GM13977 (cell line): Measurements from ENCODE around the gene XPO5.

Experiments used
- DNase-seq: peaks from one replicate; pipeline ENCODE4 v3.0.0; 2012; ENCODE audit warnings: low spot score
- in situ Hi-C: fragments of 300-500 bp; cut with MboI; formaldehyde crosslinking; loops from one replicate; pipeline ENCODE4 v1.12.0; 2022; ENCODE audit warnings: low sequenced_read_pairs, low pct_unique_long_range_greater_than_20kb, mixed read lengths, inconsistent platforms; ENCODE audit not compliant: unreplicated experiment
- TF ChIP-seq, protein P1 (sequence below): IDR thresholded peaks from 2 replicates; pipeline ENCODE4 v1.5.1; 2012; ENCODE audit warnings: mild to moderate bottlenecking, control low read depth; ENCODE audit not compliant: insufficient read depth; ENCODE audit errors: extremely low read depth, missing control alignments

The XPO5 gene

DNA sequence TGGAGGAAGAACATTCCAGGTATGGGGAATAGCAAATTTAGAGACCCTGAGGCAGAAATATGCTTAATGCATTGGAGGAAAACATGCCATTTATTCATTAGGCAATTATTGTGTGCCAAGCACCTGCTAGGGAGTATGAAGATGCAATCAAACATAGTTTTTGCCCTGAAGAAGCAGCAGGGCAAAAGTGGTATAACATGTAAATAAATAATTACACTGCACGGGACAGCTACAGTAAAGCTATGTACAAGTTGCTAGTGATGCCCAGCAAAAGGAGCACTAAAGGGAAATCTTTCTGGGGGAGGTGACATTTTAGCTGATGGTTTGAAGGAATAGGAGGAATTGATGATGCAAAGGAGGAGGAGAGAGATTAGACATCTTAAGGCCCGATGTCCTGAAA, 99.1 kb downstream of the XPO5 start:
- TF ChIP-seq, protein P1, sequence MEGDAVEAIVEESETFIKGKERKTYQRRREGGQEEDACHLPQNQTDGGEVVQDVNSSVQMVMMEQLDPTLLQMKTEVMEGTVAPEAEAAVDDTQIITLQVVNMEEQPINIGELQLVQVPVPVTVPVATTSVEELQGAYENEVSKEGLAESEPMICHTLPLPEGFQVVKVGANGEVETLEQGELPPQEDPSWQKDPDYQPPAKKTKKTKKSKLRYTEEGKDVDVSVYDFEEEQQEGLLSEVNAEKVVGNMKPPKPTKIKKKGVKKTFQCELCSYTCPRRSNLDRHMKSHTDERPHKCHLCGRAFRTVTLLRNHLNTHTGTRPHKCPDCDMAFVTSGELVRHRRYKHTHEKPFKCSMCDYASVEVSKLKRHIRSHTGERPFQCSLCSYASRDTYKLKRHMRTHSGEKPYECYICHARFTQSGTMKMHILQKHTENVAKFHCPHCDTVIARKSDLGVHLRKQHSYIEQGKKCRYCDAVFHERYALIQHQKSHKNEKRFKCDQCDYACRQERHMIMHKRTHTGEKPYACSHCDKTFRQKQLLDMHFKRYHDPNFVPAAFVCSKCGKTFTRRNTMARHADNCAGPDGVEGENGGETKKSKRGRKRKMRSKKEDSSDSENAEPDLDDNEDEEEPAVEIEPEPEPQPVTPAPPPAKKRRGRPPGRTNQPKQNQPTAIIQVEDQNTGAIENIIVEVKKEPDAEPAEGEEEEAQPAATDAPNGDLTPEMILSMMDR = no peak
- DNase-seq = no peak
- in situ Hi-C loops = no loop called here

DNA sequence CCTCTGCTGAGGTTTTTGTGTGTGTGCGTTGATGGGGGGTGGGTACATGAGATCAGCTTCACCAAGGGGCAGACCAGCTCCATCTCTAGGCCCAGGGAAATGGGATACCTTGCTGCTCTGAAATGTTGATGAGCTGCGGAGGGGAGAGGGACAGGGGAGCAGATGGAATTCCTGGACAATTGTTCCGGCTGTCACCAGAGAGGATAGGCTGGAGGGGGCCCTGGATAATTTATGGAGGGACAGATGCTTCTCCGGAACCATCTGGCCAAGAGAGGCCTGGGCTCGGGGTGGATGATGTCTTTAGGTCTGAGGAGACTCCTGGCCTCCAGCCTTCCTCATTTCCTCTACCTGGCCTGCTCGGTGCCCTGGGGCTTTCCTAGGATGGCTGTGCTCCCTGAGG, 100.3 kb downstream of the XPO5 start:
- in situ Hi-C loops = no loop called here
- TF ChIP-seq, protein P1 = no peak
- DNase-seq = no peak

DNA sequence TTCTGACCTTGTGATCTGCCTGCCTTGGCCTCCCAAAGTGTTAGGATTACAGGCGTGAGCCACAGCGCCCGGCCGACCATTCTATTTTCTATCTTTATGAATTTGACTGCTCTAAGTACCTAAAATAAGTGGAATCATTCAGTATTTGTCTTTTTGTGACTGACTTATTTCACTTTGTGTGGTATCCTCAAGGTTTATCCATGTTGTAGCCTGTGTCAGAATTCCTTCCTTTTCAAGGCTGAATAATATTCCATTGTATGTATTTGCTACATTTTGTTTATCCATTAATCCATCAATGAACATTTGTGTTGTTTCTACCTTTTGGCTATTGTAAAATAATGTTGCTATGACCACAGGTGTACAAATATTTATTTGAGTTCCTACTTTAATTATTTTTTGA, 103.3 kb downstream of the XPO5 start:
- TF ChIP-seq, protein P1 = no peak
- no peak for DNase-seq
- in situ Hi-C loops = no loop called here
